Aorta (tissue), 5 donors: ENCODE measurements around the gene SCAPER. TPM values are rescaled to one million over a fixed set of nuclear protein-coding genes. Genes with fewer than 3 reads are reported as not detected.

Experiments used
- ATAC-seq: fragments of 200-7000 bp; cut with Tn5 transposase; one replicate; pipeline ENCODE4 v1.9.1; 2022; ENCODE audit warnings: moderate library complexity; ENCODE audit not compliant: low FRiP score
- DNase-seq, 2 donors: peaks; one replicate each; pipeline ENCODE4 v3.0.0-alpha.2; 2020
- H3K27ac ChIP-seq, 2 donors: one replicate each; pipeline ENCODE4 v1.5.1; 2013; ENCODE audit warnings: low read length in 2 of 2, mild to moderate bottlenecking in 2 of 2, moderate library complexity in 2 of 2, control low read depth in 1 of 2, inconsistent platforms in 1 of 2, low read depth in 1 of 2
- H3K27me3 ChIP-seq, 2 donors: one replicate each; pipeline ENCODE4 v1.6.1; 2013; ENCODE audit warnings: control low read depth in 1 of 2, low read length in 1 of 2, mild to moderate bottlenecking in 1 of 2, moderate library complexity in 1 of 2; ENCODE audit not compliant: insufficient read depth in 2 of 2, control insufficient read depth in 1 of 2
- H3K36me3 ChIP-seq, 2 donors: one replicate each; pipeline ENCODE4 v1.6.1; 2013; ENCODE audit warnings: control low read depth in 1 of 2, low read length in 1 of 2, mild to moderate bottlenecking in 1 of 2; ENCODE audit not compliant: insufficient read depth in 2 of 2, control insufficient read depth in 1 of 2
- H3K4me1 ChIP-seq, 2 donors: one replicate each; pipeline ENCODE4 v1.6.1; 2013; ENCODE audit warnings: low read length in 2 of 2, control low read depth in 1 of 2, mild to moderate bottlenecking in 1 of 2, moderate library complexity in 1 of 2; ENCODE audit not compliant: insufficient read depth in 2 of 2, control insufficient read depth in 1 of 2
- H3K4me3 ChIP-seq, 2 donors: one replicate each; pipeline ENCODE4 v1.5.1; 2013; ENCODE audit warnings: low read length in 2 of 2, control low read depth in 1 of 2, mild to moderate bottlenecking in 1 of 2
- H3K9me3 ChIP-seq: one replicate; pipeline ENCODE4 v1.6.1; 2013; ENCODE audit warnings: mild to moderate bottlenecking, low read length; ENCODE audit not compliant: control insufficient read depth
- WGBS, 2 donors: extraction: QIAGEN DNeasy Blood & Tissue Kit; methylation state at CpG; one replicate each; pipeline ENCODE4 v1.1.7; 2013; 5-methylcytosine and 5-hydroxymethylcytosine counted together
- intact Hi-C, 2 donors: fragments of 100-400 bp; cut with DNase I; formaldehyde crosslinking; loops; one replicate each; pipeline versions ENCODE4 v1.14.2 to v1.15.0; 2022
- polyA plus RNA-seq, 2 donors: library from polyadenylated mRNA; stranded (reverse); fragments of 200-250 nt; gene quantifications; one replicate each; pipeline ENCODE4 v1.2.3, GENCODE V29; 2013
- total RNA-seq, 2 donors: library from RNA; stranded (reverse); fragmentation: NEBNext Ultra II Directional; extraction: Animal tissue kit (Norgen Biotek cat#: 25700); gene quantifications; one replicate each; pipeline ENCODE4 v1.2.1, GENCODE V29; 2021
- donor health status: healthy with polysubstance abuse.
- donor health status: Bipolar disorder and iron deficiency.
- donor health status: DM: no; HTN: no; CAD: no.
- donor health status: DM: no; HTN: no; CAD: no.
- donor health status: DM: yes; HTN: yes; CAD: no.

Gene SCAPER
- total and polyA plus RNA-seq, 4 donors = 11.9 to 44.3 (median 25.6) TPM

DNA sequence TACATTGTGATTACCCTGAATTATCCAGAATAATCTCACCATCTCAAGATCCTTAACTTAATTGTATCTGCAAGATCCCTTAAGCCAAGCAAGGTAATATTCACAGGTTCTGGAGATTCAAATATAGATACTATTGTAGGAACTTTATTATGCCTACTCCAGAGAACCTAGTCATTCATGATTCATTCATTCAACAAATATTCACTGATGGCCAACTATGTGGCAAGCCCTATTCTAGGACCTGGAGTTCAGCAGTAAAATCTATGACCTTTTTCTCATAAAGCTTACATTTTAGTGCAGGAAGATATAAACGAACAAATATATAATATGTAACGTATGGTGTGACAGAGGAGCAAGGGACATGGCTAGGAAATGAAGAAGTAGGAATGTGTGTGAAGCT lies 519.0 kb downstream of the SCAPER start:
- H3K4me1 ChIP-seq = no peaks in the 10 kb centered on the region
- H3K27ac ChIP-seq = no peak overlapping the region
- WGBS, 2 donors = 96 to 98% methylated on average over 2 of the region's 2 CpGs
- no peak overlapping the region for H3K4me3 ChIP-seq
- intact Hi-C loops = no loop called here
- ATAC-seq (no peak), DNase-seq (no peak)
- H3K36me3 ChIP-seq = peaks cover 0 to 5% of the 10 kb centered on the region in 2 donors
- no peaks in the 10 kb centered on the region for H3K27me3 ChIP-seq
- H3K9me3 ChIP-seq = no peaks in the 10 kb centered on the region

DNA sequence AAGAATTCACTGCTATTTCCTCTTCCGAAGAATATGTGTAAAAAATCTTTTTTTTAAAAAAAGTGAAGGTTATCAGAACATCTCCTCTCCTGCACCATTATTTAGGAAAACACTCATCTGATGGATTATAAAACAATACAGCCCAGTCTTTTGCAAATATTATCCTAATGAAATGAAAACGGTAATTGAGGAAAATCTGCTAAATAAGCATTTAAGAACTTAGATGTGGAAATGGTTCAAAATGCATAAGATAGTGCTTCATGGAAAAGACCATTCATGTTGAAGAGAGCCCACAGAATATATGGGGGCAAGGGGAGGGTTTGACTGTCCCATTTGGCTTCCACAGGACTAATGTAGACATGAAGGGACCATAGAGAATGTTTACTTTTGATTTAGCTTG lies 520.7 kb downstream of the SCAPER start:
- H3K4me1 ChIP-seq = no peaks in the 10 kb centered on the region
- no peak for ATAC-seq
- no peaks in the 10 kb centered on the region for H3K27me3 ChIP-seq
- WGBS, 2 donors = 80 to 82% methylated on average over 2 of the region's 2 CpGs
- H3K9me3 ChIP-seq = no peaks in the 10 kb centered on the region
- no peak overlapping the region for H3K4me3 ChIP-seq
- H3K36me3 ChIP-seq = peaks cover 0 to 5% of the 10 kb centered on the region in 2 donors
- H3K27ac ChIP-seq = no peak overlapping the region
- DNase-seq = no peak
- intact Hi-C loops = no loop called here

DNA sequence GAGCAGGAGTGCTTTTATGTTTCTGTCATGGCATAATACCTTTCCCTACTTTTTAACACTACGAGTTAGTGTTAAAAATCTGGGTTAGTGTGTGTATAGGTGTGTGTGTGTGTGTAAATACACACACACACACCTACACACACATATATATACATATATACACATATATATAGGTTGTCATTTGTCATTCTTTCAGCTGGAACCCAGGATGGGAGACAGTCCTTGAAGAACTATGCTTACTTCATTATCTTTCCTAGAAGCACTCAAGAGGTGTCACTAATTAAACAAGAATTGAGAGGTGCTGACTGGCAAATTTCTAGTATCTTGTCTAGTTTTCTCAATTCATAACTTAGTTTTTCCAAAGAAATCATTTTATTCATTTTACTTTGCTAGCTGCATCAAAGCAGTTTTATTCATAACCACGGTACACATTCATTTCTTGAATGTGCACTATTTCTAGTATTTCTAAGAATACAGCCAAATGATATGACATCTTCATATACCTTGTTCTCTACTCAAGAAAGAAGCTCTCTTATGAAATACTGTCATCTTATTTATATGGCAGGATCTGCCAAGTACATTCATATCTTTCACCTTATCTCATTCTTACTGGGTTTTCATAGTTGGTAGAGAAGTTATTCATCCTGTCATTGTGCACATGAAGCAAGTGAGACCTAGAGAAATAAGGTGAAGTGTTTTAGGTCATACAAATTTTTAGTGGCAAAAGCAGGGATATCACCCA lies 522.0 kb downstream of the SCAPER start:
- DNase-seq (no peak), ATAC-seq (no peak)
- 95 to 97% methylated on average over 2 of the region's 2 CpGs for WGBS, 2 donors
- no peak overlapping the region for H3K4me3 ChIP-seq
- intact Hi-C loops = no loop called here
- no peaks in the 10 kb centered on the region for H3K9me3 ChIP-seq
- H3K27me3 ChIP-seq = no peaks in the 10 kb centered on the region
- H3K36me3 ChIP-seq = peaks cover 0 to 5% of the 10 kb centered on the region in 2 donors
- H3K27ac ChIP-seq = no peak overlapping the region
- no peaks in the 10 kb centered on the region for H3K4me1 ChIP-seq

- WGBS, 2 donors = 87 to 91% methylated on average over 4 of the region's 4 CpGs
- intact Hi-C loops = no loop called here
- Histone ChIP-seq H3K4me3 (no peak overlapping the region), H3K36me3 (peaks cover 3 to 5% of the 10 kb centered on the region in 2 donors), H3K4me1 (no peaks in the 10 kb centered on the region), H3K9me3 (no peaks in the 10 kb centered on the region), H3K27ac (no peak overlapping the region), H3K27me3 (no peaks in the 10 kb centered on the region)
- DNase-seq = no peak
- no peak for ATAC-seq
Measured at GRCh38 chr15:76381366-76381765, 523.8 kb downstream of the SCAPER start.

DNA sequence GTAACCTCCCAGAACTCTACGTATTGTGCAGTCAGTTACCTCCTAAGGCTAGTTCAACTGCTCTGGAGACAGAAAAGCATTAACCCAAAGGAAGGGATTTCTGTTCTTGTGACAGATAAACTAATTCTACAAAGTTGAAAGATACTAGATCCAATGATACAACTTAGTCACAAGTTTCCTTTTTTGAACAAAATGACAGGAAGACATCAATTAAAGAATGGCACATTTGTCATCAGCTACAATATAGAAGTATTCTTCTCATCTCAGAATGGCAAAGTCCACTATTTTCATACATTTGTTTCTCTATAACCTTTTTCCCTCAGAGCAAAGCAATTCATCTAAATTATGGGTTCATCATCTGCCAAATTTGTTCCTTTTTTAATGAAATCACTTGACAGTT lies 524.9 kb downstream of the SCAPER start:
- intact Hi-C loops = no loop called here

DNA sequence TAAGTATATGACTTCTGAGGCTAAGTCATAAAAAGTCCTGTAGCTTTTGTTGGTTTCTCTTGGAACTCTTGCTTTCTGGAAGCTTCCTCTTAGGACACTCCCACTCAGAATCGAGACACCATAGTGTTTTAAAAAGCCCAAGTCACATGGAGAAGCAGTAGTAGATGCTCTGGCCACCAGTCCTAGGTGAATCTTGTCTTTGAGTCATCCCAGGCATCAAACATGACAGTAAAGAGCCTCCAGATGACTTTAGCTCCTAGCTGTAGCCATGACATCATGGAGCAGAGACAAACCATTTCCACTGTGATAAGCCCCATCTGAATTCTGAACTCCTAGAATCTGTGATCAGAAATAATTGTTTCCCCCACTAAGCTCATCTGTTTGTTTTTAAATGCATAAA lies 526.4 kb downstream of the SCAPER start:
- Histone ChIP-seq H3K27ac (no peak overlapping the region), H3K9me3 (no peaks in the 10 kb centered on the region), H3K27me3 (no peaks in the 10 kb centered on the region), H3K4me3 (no peak overlapping the region), H3K36me3 (peaks cover 3 to 8% of the 10 kb centered on the region in 2 donors), H3K4me1 (no peaks in the 10 kb centered on the region)
- DNase-seq (no peak), ATAC-seq (no peak)
- 92 to 96% methylated on average over 1 of the region's 1 CpG for WGBS, 2 donors
- intact Hi-C loops = no loop called here

More for the DNA sequence above, 524.9 kb downstream of the SCAPER start:
- no peaks in the 10 kb centered on the region for H3K4me1 ChIP-seq
- no peak overlapping the region for H3K27ac ChIP-seq
- DNase-seq = no peak
- no peaks in the 10 kb centered on the region for H3K9me3 ChIP-seq
- H3K36me3 ChIP-seq = peaks cover 3 to 8% of the 10 kb centered on the region in 2 donors
- H3K4me3 ChIP-seq = no peak overlapping the region
- WGBS, 2 donors = 98 to 100% methylated on average over 1 of the region's 1 CpG
- no peaks in the 10 kb centered on the region for H3K27me3 ChIP-seq
- ATAC-seq = no peak

DNA sequence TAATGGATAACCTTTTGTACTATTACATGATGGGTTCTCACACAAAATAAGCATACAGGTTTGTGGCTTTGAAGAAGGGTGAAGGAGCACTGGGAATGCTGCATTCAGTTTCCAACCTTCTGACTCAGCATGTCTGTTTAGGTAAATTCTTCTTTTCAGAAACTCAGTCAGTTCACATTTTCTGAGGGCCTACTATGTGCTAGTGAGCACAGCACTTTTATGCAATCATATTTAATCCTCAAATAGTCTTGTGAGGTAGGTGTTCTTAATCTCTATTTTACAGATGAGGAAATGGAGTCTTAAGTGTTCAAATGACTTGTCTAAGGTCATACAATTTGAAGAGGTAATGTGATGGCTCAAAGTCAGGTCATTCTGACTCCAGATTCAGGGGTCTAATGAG lies 527.4 kb downstream of the SCAPER start:
- H3K27me3 ChIP-seq = no peaks in the 10 kb centered on the region
- peaks cover 3 to 10% of the 10 kb centered on the region in 2 donors for H3K36me3 ChIP-seq
- H3K4me3 ChIP-seq = no peak overlapping the region
- DNase-seq (no peak), ATAC-seq (no peak)
- H3K27ac ChIP-seq = no peak overlapping the region
- intact Hi-C loops = no loop called here
- H3K4me1 ChIP-seq = no peaks in the 10 kb centered on the region
- H3K9me3 ChIP-seq = no peaks in the 10 kb centered on the region

DNA sequence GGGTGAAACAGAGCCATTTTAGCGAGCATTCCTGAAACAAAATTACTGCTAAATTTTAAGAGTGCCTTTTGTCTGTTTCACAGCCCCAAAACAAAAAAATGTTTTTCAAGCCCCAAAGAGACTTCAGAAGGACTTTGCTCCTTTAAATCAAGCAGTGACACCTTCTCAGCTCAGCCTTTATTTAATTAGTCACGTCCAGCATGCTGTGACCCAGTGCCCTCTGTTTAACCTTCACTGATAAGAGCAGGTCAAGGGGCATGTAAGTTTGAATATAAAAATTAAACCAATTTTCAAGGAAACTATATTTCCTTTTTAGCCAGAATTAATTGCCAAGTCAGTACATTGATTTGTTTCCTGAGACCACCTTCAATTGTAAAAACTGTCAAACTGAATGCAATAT lies 527.9 kb downstream of the SCAPER start:
- H3K27me3 ChIP-seq = no peaks in the 10 kb centered on the region
- peaks cover 3 to 9% of the 10 kb centered on the region in 2 donors for H3K36me3 ChIP-seq
- no peak for ATAC-seq
- DNase-seq = no peak
- intact Hi-C loops = no loop called here
- no peaks in the 10 kb centered on the region for H3K9me3 ChIP-seq
- no peaks in the 10 kb centered on the region for H3K4me1 ChIP-seq
- H3K4me3 ChIP-seq = no peak overlapping the region
- H3K27ac ChIP-seq = no peak overlapping the region
- WGBS, 2 donors = 82 to 83% methylated on average over 2 of the region's 2 CpGs

DNA sequence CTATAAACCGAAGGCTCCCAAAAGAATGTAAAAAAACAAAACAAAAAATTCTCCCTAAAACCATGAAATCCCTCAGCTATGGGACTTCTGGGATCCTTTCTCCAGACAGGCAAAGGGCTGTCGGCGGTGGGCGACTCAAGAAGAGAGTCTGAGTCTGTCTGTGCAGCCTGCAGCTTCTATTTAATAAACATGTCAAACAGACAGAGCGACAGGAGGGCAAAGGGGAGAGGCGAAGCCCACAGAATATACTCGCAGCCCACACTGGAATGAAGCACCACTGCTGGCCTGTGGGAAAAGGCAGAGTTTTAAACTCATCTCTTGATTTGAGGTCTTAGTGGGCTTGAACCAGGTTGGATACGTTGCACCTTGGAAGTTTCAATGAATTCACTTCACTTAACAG lies 528.3 kb downstream of the SCAPER start:
- no peaks in the 10 kb centered on the region for H3K27me3 ChIP-seq
- H3K4me3 ChIP-seq = no peak overlapping the region
- DNase-seq (no peak), ATAC-seq (no peak)
- H3K4me1 ChIP-seq = no peaks in the 10 kb centered on the region
- no peaks in the 10 kb centered on the region for H3K9me3 ChIP-seq
- H3K27ac ChIP-seq = no peak overlapping the region
- WGBS, 2 donors = 75 to 87% methylated on average over 8 of the region's 8 CpGs
- intact Hi-C loops = no loop called here
- H3K36me3 ChIP-seq = peaks cover 3 to 11% of the 10 kb centered on the region in 2 donors
